Breast epithelium (tissue), 4 donors: Measurements from ENCODE around the gene NCAPH2. TPM values are rescaled to one million over a fixed set of nuclear protein-coding genes. Genes with fewer than 3 reads are reported as not detected.
A peak's percentile ranks its signal among the peaks of the same experiment; 100 is the strongest.

Source experiments
- DNase-seq, 2 donors: peaks; one replicate each; pipeline ENCODE4 v3.0.0-alpha.2; 2019; ENCODE audit warnings: low spot score in 2 of 2
- H3K27ac ChIP-seq, 2 donors: fragments of 200-600 bp; sonication (generic) in 1 of 2; one replicate each; pipeline ENCODE4 v1.5.1; 2016 to 2019; ENCODE audit warnings: mild to moderate bottlenecking in 1 of 2
- H3K27me3 ChIP-seq, 2 donors: fragments of 200-600 bp; sonication (generic) in 1 of 2; one replicate each; pipeline versions ENCODE4 v1.5.1 to v1.6.0; 2017 to 2019; ENCODE audit warnings: control low read depth in 1 of 2, mild to moderate bottlenecking in 1 of 2
- H3K36me3 ChIP-seq: fragments of 200-600 bp; one replicate; pipeline ENCODE4 v1.5.1; 2019
- H3K4me1 ChIP-seq, 2 donors: fragments of 200-600 bp; sonication (generic); one replicate each; pipeline ENCODE4 v1.5.1; 2016 to 2019; ENCODE audit warnings: control low read depth in 1 of 2
- H3K4me3 ChIP-seq, 3 donors: fragments of 200-600 bp; sonication (generic); 1 replicate in 2 of 3; 2 replicates in 1 of 3; pipeline ENCODE4 v1.5.1; 2016 to 2019; ENCODE audit warnings: mild to moderate bottlenecking in 3 of 3, moderate library complexity in 2 of 3
- H3K9me3 ChIP-seq, 2 donors: fragments of 200-600 bp; sonication (generic) in 1 of 2; one replicate each; pipeline ENCODE4 v1.5.1; 2016 to 2019; ENCODE audit warnings: control low read depth in 1 of 2
- POLR2A ChIP-seq: fragments of 450-650 bp; IDR thresholded peaks from one replicate; pipeline ENCODE4 v1.6.1; 2016; ENCODE audit warnings: antibody characterized with exemption, mild to moderate bottlenecking, moderate library complexity
- POLR2AphosphoS5 ChIP-seq, 3 donors: sonication (generic); formaldehyde crosslinking; IDR thresholded peaks; one replicate each; pipeline ENCODE4 v1.6.1; 2017; ENCODE audit warnings: antibody characterized with exemption in 3 of 3
- intact Hi-C: fragments of 100-400 bp; cut with DNase I; formaldehyde crosslinking; loops from one replicate; pipeline ENCODE4 v1.15.1; 2023; ENCODE audit warnings: low total_unique reads
- total RNA-seq, 3 donors: library from RNA; depleted of rRNA; stranded (reverse); fragments of >200 nt; gene quantifications; one replicate each; pipeline ENCODE4 v1.1.0, GENCODE V29; 2016
- TF ChIP-seq, protein P1 (sequence below), 3 donors: fragments of 450-650 bp; IDR thresholded peaks; one replicate each; pipeline ENCODE4 v1.5.1; 2016 to 2017; ENCODE audit warnings: antibody characterized with exemption in 3 of 3, mild to moderate bottlenecking in 3 of 3, moderate library complexity in 3 of 3

NCAPH2 gene
- total RNA-seq, 3 donors from 2014 or later: 25.9 to 48.2 (median 43.0) TPM

GRCh38 chr22:50474710-50475651 lies 33.0 kb upstream of the NCAPH2 start, which contains the start of gene SBF1:
TSS of gene SBF1 (minus strand) at chr22:50475035. CDS start at chr22:50474840, 195 bp downstream.
- intact Hi-C loops: no loop called here
- TF ChIP-seq POLR2AphosphoS5 (IDR thresholded peaks at IDR 0.05): peak in 1 of 3 donors; percentile 52
- no peak for TF ChIP-seq POLR2A
- no peaks in the 10 kb centered on the region for H3K36me3 ChIP-seq
- peaks cover 13 to 37% of the 10 kb centered on the region in 2 donors for H3K4me1 ChIP-seq
- peak; percentile 88 for DNase-seq
- H3K9me3 ChIP-seq: no peaks in the 10 kb centered on the region
- no peaks in the 10 kb centered on the region for H3K27me3 ChIP-seq
- peak within 1 kb of the TSS; percentile 86 to 89 for H3K27ac ChIP-seq
- H3K4me3 ChIP-seq: peak within 1 kb of the TSS; percentile 74 to 89 (median 86)

GRCh38 chr22:50475652-50476002 lies 32.4 kb upstream of the NCAPH2 start:
- H3K36me3 ChIP-seq: no peaks in the 10 kb centered on the region
- intact Hi-C loops: no loop called here
- peaks cover 7 to 30% of the 10 kb centered on the region in 2 donors for H3K4me1 ChIP-seq
- peak overlapping the region; percentile 74 to 89 (median 86) for H3K4me3 ChIP-seq
- no peaks in the 10 kb centered on the region for H3K27me3 ChIP-seq
- no peak overlapping the region for H3K27ac ChIP-seq
- no peak for DNase-seq
- TF ChIP-seq POLR2AphosphoS5 (IDR thresholded peaks at IDR 0.05): no peak
- TF ChIP-seq, protein P1, sequence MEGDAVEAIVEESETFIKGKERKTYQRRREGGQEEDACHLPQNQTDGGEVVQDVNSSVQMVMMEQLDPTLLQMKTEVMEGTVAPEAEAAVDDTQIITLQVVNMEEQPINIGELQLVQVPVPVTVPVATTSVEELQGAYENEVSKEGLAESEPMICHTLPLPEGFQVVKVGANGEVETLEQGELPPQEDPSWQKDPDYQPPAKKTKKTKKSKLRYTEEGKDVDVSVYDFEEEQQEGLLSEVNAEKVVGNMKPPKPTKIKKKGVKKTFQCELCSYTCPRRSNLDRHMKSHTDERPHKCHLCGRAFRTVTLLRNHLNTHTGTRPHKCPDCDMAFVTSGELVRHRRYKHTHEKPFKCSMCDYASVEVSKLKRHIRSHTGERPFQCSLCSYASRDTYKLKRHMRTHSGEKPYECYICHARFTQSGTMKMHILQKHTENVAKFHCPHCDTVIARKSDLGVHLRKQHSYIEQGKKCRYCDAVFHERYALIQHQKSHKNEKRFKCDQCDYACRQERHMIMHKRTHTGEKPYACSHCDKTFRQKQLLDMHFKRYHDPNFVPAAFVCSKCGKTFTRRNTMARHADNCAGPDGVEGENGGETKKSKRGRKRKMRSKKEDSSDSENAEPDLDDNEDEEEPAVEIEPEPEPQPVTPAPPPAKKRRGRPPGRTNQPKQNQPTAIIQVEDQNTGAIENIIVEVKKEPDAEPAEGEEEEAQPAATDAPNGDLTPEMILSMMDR (IDR thresholded peaks at IDR 0.05): no peak
- no peak for TF ChIP-seq POLR2A
- no peaks in the 10 kb centered on the region for H3K9me3 ChIP-seq

DNA sequence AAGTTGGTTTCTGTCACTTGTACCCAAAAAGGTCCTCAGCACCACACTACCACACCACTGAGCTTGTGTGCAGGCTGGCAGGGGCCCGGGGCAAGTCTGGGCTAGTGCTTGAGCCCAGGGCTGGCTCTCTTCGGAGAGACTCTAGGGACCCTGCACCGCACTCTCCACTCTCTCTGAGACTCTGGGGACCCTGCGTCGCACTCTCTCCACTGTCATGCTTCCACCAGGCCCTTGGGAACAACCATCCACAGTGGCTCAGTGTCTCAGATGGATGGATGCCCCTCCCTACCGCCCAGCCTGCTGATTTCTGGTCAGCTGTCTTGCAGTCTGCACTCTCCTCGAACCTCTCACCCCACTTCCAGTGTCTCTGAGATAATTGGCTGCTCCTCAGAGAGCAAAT lies 31.2 kb upstream of the NCAPH2 start:
- H3K9me3 ChIP-seq: no peaks in the 10 kb centered on the region
- DNase-seq: no peak
- H3K27me3 ChIP-seq: peaks cover 6 to 8% of the 10 kb centered on the region in 2 donors
- TF ChIP-seq, protein P1 (IDR thresholded peaks at IDR 0.05): no peak
- no peak for TF ChIP-seq POLR2AphosphoS5 (IDR thresholded peaks at IDR 0.05)
- TF ChIP-seq POLR2A: no peak
- no peaks in the 10 kb centered on the region for H3K36me3 ChIP-seq
- intact Hi-C loops: no loop called here
- H3K4me3 ChIP-seq: no peak overlapping the region
- H3K27ac ChIP-seq: no peak overlapping the region
- peaks cover 15 to 21% of the 10 kb centered on the region in 2 donors for H3K4me1 ChIP-seq

- H3K27me3 ChIP-seq: peaks cover 8 to 12% of the 10 kb centered on the region in 2 donors
- no peaks in the 10 kb centered on the region for H3K36me3 ChIP-seq
- TF ChIP-seq, protein P1 (IDR thresholded peaks at IDR 0.05): no peak
- TF ChIP-seq POLR2AphosphoS5 (IDR thresholded peaks at IDR 0.05) (no peak), POLR2A (no peak)
- H3K27ac ChIP-seq: no peak overlapping the region
- H3K4me3 ChIP-seq: no peak overlapping the region
- intact Hi-C loops: no loop called here
- H3K4me1 ChIP-seq: peaks cover 12 to 14% of the 10 kb centered on the region in 2 donors
- no peaks in the 10 kb centered on the region for H3K9me3 ChIP-seq
- no peak for DNase-seq
These were observed 30.1 kb upstream of the NCAPH2 start for GRCh38 chr22:50477923-50478322.

DNA sequence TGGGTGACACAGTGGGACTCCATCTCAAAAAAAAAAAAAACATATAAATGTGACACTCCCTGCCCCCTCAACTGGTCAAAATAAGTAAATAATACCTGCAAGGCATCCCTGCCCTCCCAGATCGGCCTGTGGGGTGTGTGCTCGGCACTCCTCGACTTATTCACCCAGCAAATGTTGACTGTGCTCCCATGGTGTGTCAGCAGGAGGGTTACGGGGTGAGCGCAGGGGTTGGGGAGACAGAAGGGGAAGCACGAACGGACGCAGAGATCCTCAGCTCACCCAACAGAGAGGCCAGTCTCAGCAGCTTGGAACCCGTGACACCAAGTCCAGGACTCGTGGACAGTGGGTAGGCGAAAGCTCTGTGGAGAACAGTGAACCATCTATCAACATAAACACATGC lies 28.3 kb upstream of the NCAPH2 start:
- H3K9me3 ChIP-seq: no peaks in the 10 kb centered on the region
- no peak for TF ChIP-seq POLR2AphosphoS5 (IDR thresholded peaks at IDR 0.05)
- TF ChIP-seq, protein P1 (IDR thresholded peaks at IDR 0.05): no peak
- TF ChIP-seq POLR2A: no peak
- no peak overlapping the region for H3K27ac ChIP-seq
- no peak overlapping the region for H3K4me3 ChIP-seq
- no peak for DNase-seq
- peaks cover 8 to 16% of the 10 kb centered on the region in 2 donors for H3K27me3 ChIP-seq
- H3K36me3 ChIP-seq: no peaks in the 10 kb centered on the region
- H3K4me1 ChIP-seq: peaks cover 4 to 10% of the 10 kb centered on the region in 2 donors
- intact Hi-C loops: no loop called here
